ENCODE results near the gene MAML3.

MAML3 gene

DNA sequence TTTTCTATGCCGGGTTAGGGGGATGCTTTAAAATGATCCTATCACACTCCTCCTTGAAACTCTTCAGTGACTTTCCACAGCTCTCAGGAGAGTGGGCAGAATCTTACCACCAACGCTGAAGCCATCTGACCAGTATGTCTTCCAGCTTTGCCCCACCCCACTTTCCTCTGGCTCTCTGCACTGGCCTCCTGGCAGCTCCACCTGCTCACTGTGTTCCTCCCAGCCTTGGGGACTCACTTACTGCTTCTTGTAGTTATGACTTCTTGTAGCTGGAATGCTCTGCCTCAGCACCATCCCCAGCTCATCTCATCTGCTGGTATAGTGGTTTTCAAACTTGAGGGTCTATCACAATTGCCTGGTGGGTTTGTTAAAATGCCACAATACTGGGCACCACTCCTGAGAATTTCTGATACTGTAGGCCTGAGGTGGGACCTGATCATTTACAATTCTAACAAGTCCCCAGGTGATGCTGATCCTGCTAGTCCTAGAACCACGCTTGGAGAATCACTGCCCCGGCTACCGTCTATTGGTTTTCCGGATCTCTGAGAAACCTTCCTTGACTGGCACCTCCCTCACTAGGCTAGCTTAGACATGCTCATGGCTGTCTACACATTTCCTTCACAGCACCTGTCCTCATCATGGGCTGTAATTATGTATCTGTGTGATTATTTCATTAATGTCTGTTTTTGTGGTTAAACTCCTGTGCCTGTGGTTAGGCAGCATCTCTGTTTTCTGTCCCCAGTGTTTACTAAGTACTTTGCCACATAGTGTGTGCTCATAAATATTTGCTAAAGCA lies 336.1 kb downstream of the MAML3 start:
- TF ChIP-seq, protein P1, sequence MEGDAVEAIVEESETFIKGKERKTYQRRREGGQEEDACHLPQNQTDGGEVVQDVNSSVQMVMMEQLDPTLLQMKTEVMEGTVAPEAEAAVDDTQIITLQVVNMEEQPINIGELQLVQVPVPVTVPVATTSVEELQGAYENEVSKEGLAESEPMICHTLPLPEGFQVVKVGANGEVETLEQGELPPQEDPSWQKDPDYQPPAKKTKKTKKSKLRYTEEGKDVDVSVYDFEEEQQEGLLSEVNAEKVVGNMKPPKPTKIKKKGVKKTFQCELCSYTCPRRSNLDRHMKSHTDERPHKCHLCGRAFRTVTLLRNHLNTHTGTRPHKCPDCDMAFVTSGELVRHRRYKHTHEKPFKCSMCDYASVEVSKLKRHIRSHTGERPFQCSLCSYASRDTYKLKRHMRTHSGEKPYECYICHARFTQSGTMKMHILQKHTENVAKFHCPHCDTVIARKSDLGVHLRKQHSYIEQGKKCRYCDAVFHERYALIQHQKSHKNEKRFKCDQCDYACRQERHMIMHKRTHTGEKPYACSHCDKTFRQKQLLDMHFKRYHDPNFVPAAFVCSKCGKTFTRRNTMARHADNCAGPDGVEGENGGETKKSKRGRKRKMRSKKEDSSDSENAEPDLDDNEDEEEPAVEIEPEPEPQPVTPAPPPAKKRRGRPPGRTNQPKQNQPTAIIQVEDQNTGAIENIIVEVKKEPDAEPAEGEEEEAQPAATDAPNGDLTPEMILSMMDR (IDR thresholded peaks at IDR 0.05), result no peak

DNA sequence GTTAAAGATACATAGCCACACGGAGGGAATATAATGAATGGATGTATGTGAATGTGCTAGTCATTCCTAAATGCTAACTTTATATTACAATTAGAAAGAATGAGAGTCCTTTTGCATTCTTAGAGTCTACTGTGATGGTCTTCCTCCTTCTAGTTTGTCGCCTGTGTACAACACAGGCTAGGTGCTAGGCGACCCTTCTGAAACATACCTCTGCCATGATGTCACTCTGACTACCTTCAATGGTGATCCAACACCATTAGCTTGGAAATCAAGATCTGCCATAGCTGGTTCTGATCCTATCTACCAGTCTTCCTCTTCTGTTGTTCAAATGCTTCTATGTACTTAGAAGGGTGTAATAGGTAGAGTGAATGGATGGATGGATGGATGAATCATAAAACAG lies 337.1 kb downstream of the MAML3 start:
- TF ChIP-seq, protein P1 (IDR thresholded peaks at IDR 0.05), result no peak

DNA sequence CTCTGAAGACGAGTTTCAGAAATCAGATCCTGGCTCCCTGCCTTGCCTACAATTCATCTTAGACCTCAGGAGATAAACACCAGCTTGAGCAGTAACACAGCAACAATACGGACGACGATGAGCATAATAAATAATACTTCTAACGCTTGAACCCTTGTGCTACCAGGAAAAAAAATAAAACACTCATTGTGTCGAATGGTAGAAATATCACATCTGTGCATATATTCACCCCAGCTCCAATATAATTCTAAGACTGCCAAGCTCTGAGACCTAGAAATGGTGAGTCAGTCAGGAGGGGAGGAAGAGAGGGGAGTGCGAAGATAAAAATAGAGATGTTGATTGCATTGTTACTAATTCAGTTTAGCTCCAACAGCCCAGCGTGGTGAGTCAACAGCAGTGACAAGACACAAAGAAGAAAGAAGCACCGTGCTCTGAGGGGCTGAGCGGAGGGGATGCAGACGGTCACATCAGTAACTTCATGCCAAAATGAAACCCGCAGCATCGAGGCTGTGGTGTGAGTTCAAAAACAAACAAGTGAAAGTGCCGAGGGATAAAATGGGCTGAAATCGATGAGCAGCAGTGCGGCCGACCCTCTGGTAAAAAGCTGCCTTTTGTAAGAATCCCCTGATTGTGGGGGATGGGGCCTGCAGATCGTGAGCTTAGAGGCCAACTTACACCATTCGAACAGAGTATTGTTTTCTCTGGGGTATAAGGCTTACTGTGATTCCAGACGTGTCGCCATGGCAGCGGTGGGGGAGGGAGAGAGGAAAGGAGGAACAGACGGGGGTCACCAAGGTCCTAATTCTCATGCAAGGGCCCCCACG lies 338.0 kb downstream of the MAML3 start:
- TF ChIP-seq, protein P1 (IDR thresholded peaks at IDR 0.05), result no peak

DNA sequence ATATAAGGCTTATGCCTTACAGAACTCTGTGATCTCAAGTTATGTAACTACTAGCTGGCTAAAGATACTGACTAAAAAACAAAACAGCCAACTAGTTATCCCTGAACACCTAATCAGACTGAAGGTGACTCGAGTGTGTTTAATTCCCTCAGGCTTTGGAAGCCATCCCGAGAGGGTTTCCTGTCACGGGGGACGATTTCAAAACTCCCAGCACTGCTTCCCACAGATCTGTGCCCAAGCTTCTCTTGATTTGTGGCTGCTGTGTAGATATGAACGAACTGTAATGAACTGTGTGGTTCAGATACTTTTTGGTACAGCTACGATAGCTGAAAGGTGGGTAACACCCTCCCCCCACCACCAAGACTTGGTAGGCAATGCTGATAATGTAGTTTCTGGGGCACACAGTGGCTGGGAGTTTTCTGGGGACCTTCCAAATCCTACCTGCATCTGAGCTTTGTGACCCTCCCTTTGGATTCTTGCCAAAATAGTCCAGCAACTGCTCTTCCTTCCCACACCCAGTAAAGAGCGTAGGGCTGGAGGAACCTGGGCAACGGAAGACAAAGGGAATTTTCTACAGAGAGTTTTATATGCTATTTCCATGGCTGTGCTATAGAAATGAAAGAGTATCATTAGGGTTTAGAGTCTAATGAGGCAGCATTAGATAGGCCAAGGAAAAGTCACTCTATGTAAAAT lies 339.5 kb downstream of the MAML3 start:
- TF ChIP-seq, protein P1 (IDR thresholded peaks at IDR 0.05), result no peak

DNA sequence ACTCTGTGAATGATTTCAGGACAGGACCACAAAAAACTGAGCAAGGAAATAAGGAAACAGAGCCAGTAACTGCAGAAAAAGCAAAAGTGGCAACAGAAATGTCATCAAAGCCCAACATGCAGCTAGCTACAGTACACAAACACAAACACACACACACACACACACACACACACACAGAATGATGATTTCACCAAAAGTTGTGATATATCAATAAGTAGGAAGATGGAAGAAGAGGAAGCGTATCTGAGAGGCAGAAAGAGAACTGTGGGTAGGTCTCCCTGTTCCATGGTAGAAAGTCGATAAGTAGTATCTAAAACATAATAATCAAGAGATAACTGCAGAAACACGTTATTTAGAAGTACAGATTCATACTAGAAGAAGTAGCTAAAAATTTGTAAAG lies 340.1 kb downstream of the MAML3 start:
- TF ChIP-seq, protein P1 (IDR thresholded peaks at IDR 0.05), result no peak

DNA sequence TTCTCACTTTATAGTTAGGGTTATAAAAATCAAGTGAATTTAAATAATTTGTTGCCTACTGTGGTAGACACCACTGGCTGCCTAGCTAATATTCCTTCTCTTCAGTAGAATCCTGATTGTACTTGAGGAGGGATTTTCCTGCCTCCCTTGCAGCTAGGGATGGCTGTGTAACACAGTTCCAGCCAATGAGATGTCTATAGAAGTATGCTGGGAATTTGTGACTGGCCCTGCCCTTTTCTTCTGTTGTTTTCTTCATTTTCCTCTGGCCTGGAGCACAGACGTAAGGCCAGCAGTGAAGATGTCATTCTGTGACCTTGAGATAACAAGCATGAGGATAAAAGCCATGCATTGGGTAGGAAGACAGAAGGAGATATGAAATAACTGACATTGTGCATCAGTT lies 343.3 kb downstream of the MAML3 start:
- TF ChIP-seq, protein P1 (IDR thresholded peaks at IDR 0.05), result no peak

DNA sequence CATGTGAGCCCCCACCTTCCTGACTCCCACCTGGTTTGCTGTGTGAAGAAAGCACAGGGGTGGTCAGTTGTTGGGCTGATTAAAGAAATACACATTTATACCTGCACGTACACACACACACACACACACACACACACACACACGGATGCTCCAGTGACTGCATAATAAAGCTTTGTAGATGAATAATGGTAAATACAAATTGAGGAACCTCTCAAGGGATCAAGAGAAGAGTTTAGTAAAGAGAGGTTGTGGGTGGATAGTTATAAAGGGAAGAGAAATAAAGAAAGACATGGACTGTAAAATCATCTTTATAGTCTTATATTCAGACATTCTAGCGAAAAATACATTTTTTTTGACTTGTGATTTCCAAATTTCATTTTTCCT lies 344.2 kb downstream of the MAML3 start:
- TF ChIP-seq, protein P1 (IDR thresholded peaks at IDR 0.05), result no peak

Measured in LNCAP (cell line).